Measurements from ENCODE around the gene SCRN2. TPM values are rescaled to one million over a fixed set of nuclear protein-coding genes. Genes with fewer than 3 reads are reported as not detected.

SCRN2 gene
- polyA plus RNA-seq, 3 donors, result 53.5 to 76.2 (median 54.9) TPM

GRCh38 chr17:47852113-47852949, 11.3 kb upstream of the SCRN2 start:
- no peak for DNase-seq (ENCODE audit: extremely low read depth in 1 of 11, low read depth in 9 of 11, low spot score in 4 of 11)

GRCh38 chr17:47851764-47852112, 10.7 kb upstream of the SCRN2 start:
- DNase-seq (ENCODE audit: extremely low read depth in 1 of 11, low read depth in 9 of 11, low spot score in 4 of 11), result no peak

- peak in 2 of 11 donors; percentile 56 to 60 for DNase-seq (ENCODE audit: extremely low read depth in 1 of 11, low read depth in 9 of 11, low spot score in 4 of 11)
Measured at GRCh38 chr17:47850692-47851573, 9.9 kb upstream of the SCRN2 start, which contains the start of gene SP6. SP6 (minus strand) TSS chr17:47851163; CDS start chr17:47848429, 2,734 bp downstream.

GRCh38 chr17:47850373-47850691, 9.3 kb upstream of the SCRN2 start:
- no peak for DNase-seq (ENCODE audit: extremely low read depth in 1 of 11, low read depth in 9 of 11, low spot score in 4 of 11)

GRCh38 chr17:47848198-47848513, 7.1 kb upstream of the SCRN2 start:
- no peak for DNase-seq (ENCODE audit: extremely low read depth in 1 of 11, low read depth in 9 of 11, low spot score in 4 of 11)

- DNase-seq (ENCODE audit: extremely low read depth in 1 of 11, low read depth in 9 of 11, low spot score in 4 of 11), result no peak
Measured at GRCh38 chr17:47847341-47848197, 6.5 kb upstream of the SCRN2 start.

GRCh38 chr17:47846716-47847340, 5.8 kb upstream of the SCRN2 start:
- no peak for DNase-seq (ENCODE audit: extremely low read depth in 1 of 11, low read depth in 9 of 11, low spot score in 4 of 11)

GRCh38 chr17:47845716-47846075, 4.6 kb upstream of the SCRN2 start:
- no peak for DNase-seq (ENCODE audit: extremely low read depth in 1 of 11, low read depth in 9 of 11, low spot score in 4 of 11)

- no peak for DNase-seq (ENCODE audit: extremely low read depth in 1 of 11, low read depth in 9 of 11, low spot score in 4 of 11)
Measured at GRCh38 chr17:47844814-47845715, 4.0 kb upstream of the SCRN2 start.

GRCh38 chr17:47844227-47844626, 3.2 kb upstream of the SCRN2 start:
- DNase-seq (ENCODE audit: extremely low read depth in 1 of 11, low read depth in 9 of 11, low spot score in 4 of 11), result no peak

- DNase-seq (ENCODE audit: extremely low read depth in 1 of 11, low read depth in 9 of 11, low spot score in 4 of 11), result no peak
Measured at GRCh38 chr17:47843391-47843730, 2.3 kb upstream of the SCRN2 start.

- DNase-seq (ENCODE audit: extremely low read depth in 1 of 11, low read depth in 9 of 11, low spot score in 4 of 11), result no peak
Measured at GRCh38 chr17:47841488-47842291, 617 bp upstream of the SCRN2 start.

- no peak for DNase-seq (ENCODE audit: extremely low read depth in 1 of 11, low read depth in 9 of 11, low spot score in 4 of 11)
Measured at GRCh38 chr17:47840001-47840741, 902 bp downstream of the SCRN2 start.

- no peak for DNase-seq (ENCODE audit: extremely low read depth in 1 of 11, low read depth in 9 of 11, low spot score in 4 of 11)
Measured at GRCh38 chr17:47839071-47839470, 2.0 kb downstream of the SCRN2 start.

- DNase-seq (ENCODE audit: extremely low read depth in 1 of 11, low read depth in 9 of 11, low spot score in 4 of 11), result no peak
Measured at GRCh38 chr17:47838636-47839035, 2.4 kb downstream of the SCRN2 start.

- DNase-seq (ENCODE audit: extremely low read depth in 1 of 11, low read depth in 9 of 11, low spot score in 4 of 11), result no peak
Measured at GRCh38 chr17:47837401-47838039, 3.6 kb downstream of the SCRN2 start.

All from renal cortex interstitium (tissue), 11 donors.